COR-L47 (cell line): ENCODE measurements around the gene DZIP1.

Experiments
- DNase-seq: peaks from one replicate; lab custom pipeline; 2025; lab: John Stamatoyannopoulos, UW

The DZIP1 gene

DNA sequence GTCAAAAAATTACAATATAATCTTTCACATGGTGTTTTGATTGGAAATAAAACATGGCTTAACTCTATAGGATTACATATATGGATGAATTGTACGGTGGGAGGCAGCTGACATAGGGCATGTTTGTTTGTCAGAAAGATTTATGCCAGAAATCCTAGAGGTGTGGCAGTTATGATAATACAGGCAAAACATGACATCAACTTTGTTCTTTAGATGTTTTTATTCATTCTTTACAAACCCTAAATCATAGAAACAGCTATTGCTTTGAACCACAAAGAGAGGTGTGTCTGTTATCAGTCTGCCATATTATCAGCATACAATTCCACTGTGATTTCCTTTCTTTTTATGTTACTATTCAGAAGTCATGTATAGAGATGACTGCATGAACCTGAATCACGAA is 100.2 kb downstream of the DZIP1 start:
- no peak for DNase-seq

DNA sequence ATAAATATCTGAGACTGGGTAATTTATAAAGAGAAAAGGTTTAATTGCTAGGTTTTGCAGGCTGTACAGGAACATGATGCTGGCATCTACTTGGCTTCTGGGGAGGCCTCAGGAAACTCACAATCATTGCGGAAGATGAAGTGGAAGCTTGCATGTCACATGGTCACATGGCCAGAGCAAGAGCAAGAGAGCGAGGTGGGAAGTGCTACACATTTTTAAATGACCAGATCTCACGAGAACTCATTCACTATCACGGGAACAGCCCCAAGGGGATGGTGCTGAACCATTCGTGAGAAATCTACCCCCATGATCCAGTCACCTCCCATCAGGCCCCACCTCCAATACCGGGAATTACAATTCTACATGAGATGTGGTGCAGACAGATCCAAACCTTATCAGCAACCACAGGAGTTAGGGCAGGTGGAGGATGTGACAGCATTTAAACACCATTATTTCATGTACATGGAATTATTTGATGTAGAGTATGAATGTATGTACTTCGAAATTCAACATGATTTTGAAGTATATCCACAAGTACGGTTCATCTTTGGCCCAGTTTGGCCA is 102.5 kb downstream of the DZIP1 start:
- DNase-seq, result no peak

- DNase-seq, result no peak
These were observed 103.2 kb downstream of the DZIP1 start for GRCh38 chr13:95541308-95541707.

DNA sequence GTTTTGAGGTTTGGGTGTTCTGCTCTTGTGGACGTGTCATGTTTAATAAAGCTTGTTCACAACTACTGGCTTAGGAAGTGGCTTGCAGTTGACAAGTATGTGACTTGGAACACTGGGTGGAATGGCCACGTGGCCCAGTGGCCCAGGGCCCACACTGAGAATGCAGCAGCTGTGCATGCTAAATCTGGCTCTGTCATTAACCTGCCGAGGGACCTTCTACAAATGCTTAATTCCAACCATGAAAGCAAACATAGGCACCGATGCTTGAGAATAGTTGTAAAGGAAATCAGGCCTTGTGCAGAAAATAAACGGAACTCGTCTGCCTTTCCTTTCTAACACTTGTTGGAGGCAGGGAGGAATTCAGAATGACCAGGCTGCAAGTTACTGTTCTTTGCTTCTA is 103.6 kb downstream of the DZIP1 start:
- no peak for DNase-seq

GRCh38 chr13:95536632-95537241 is 107.8 kb downstream of the DZIP1 start:
- DNase-seq, result peak; percentile 40

GRCh38 chr13:95535243-95535642 is 109.3 kb downstream of the DZIP1 start:
- no peak for DNase-seq

DNA sequence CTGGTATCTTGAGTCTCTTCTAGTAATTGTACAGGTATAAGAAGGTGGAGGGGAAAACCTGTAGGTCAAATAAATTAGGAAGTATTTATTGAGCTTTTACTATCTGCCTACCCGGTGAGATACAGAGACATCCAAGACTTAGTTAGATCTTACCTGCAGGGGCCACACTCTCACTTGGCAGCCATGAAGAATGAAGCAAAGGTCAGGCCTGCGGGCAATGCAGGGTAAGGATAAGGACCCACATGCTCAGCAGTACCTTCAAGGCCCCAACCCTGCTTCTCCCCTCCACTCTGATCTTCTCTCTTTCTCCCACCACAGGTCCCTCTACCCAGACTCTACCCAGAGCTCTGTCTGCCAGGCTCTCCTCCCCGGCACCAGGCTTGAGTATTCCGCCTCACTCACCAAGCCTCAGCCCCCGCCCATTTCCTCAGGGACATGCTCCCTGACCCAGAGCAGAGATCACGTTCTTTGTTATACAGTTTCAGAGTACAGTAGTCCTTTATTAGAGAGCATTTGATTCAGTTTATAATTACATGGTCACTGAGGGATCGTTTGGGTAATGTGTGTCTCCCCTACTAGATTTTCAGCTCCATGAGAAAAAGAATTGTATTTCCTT is 110.9 kb downstream of the DZIP1 start:
- DNase-seq, result no peak

DNA sequence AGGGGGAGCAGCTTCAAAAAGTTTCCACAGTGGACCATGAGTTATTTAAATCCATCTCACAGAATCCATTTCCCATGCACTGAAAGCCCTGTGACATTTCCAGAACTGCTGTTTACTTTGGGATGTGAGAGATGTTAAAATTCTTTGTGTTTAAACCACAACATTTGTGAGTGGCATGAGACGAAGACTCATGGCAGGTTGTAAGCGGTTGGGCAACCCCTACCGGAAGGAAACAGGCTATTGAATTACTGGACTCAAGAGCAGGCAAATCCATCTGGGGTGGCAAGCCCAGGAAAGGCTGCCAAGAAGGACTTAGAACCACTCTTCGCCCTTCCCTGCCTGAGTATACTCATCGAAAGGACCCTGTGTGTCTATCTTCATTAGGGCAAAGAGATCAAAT is 114.3 kb downstream of the DZIP1 start:
- DNase-seq, result no peak
